Neural progenitor cell (in vitro differentiated cells): ENCODE results near the gene SNAP25.

ENCODE experiments used
- CTCF ChIP-seq: fragments of 200-600 bp; sonication (generic); IDR thresholded peaks from 2 replicates; pipeline ENCODE4 v1.5.1; 2017; ENCODE audit warnings: antibody characterized with exemption, mild to moderate bottlenecking
- EZH2 ChIP-seq: fragments of 200-600 bp; sonication (generic); IDR thresholded peaks from 2 replicates; pipeline ENCODE4 v1.6.1; 2017; ENCODE audit warnings: antibody characterized with exemption, mild to moderate bottlenecking, moderate library complexity

DNA sequence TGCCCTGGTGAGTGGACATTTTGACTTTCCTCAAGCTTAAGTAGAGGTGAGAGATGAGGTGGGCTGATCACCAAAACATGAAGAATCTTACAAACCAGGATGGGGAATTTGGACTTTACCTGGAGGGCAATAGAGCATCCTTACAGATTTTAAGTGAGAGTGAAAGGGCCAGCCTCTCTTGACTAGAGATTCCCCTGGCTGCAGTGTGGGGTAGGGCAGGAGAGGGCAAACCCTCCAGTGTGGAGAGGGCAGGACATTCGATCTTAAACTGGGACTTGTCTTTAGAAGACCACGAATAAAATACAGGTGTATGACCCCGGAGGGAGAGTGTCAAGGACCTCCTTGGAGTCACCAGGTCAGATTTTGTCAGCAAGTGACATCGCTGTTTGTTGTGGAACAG, 105.1 kb downstream of the SNAP25 start:
- TF ChIP-seq CTCF: no peak
- TF ChIP-seq EZH2: no peak
